ENCODE measurements around the gene TBX10. TPM values are rescaled to one million over a fixed set of nuclear protein-coding genes. Genes with fewer than 3 reads are reported as not detected.
A peak's percentile ranks its signal among the peaks of the same experiment; 100 is the strongest.
"Not testable (repeated sequence)": the region's sequence is repeated elsewhere in the genome, so short reads cannot be mapped to it uniquely, and the experiment has no call there.

TBX10 gene
- total RNA-seq, 2 experiments from 2014 or later, result 2.4 to 5.3 TPM

- Histone ChIP-seq H4K20me1 (ENCODE audit: insufficient read depth, low read length) (no peaks in the 10 kb centered on the region; the same call in 1 of the 2 replicates), H3K4me1 (ENCODE audit: insufficient read depth, low read length, poor library complexity, severe bottlenecking) (peaks cover 9% of the 10 kb centered on the region), H3K36me3 (ENCODE audit: insufficient read depth, low read length) (no peaks in the 10 kb centered on the region; the same call in 1 of the 2 replicates), H3K4me3 (ENCODE audit: low read depth, low read length, poor library complexity, severe bottlenecking) (no peak overlapping the region), H3K27ac (ENCODE audit: low read depth, low read length, poor library complexity, severe bottlenecking) (no peak overlapping the region), H2AFZ (ENCODE audit: low read length) (no peak overlapping the region), H3K4me2 (ENCODE audit: low read length) (no peak overlapping the region), H3K9me2 (ENCODE audit: insufficient read depth, low read length) (no peaks in the 10 kb centered on the region), H3K9me3 (ENCODE audit: low read length) (no peaks in the 10 kb centered on the region), H3K79me2 (ENCODE audit: insufficient read depth, low read depth, low read length) (no peaks in the 10 kb centered on the region)
- BruUV-seq (replicated peaks), result no TSS peak
- no peak for DNase-seq (ENCODE audit: low spot score)
- POLR2A ChIA-PET, result no interaction called here
- CTCF ChIA-PET (ENCODE audit: unreplicated experiment), result interaction anchor here (1.3 kb wide), 1 partner anchor 8 kb away, joined by 5 read pairs; the partner anchor contains the start of gene NUDT8
- intact Hi-C loops (cut with micrococcal nuclease; ENCODE audit: unreplicated experiment), result no loop called here
- TF ChIP-seq CTCF (conservative IDR thresholded peaks at IDR 0.05; ENCODE audit: low read length) (no peak), EZH2phosphoT487 (IDR thresholded peaks at IDR 0.05; ENCODE audit: borderline replicate concordance, low read depth, low read length) (no peak)
These were observed 777 bp downstream of the TBX10 start for GRCh38 chr11:67638535-67639437.

- H3K4me3 ChIP-seq (ENCODE audit: low read depth, low read length, poor library complexity, severe bottlenecking); POLR2A ChIA-PET; H3K36me3 ChIP-seq (ENCODE audit: insufficient read depth, low read length); CTCF ChIA-PET (ENCODE audit: unreplicated experiment); DNase-seq (ENCODE audit: low spot score); H2AFZ ChIP-seq (ENCODE audit: low read length); H3K9me2 ChIP-seq (ENCODE audit: insufficient read depth, low read length); H3K27ac ChIP-seq (ENCODE audit: low read depth, low read length, poor library complexity, severe bottlenecking); H3K4me2 ChIP-seq (ENCODE audit: low read length); H3K4me1 ChIP-seq (ENCODE audit: insufficient read depth, low read length, poor library complexity, severe bottlenecking); H4K20me1 ChIP-seq (ENCODE audit: insufficient read depth, low read length); H3K9me3 ChIP-seq (ENCODE audit: low read length); H3K79me2 ChIP-seq (ENCODE audit: insufficient read depth, low read depth, low read length); intact Hi-C loops (cut with micrococcal nuclease; ENCODE audit: unreplicated experiment): not testable (repeated sequence)
- TSS peak; percentile 62 for BruUV-seq (replicated peaks)
These were observed 2.1 kb downstream of the TBX10 start for GRCh38 chr11:67637441-67637840.

- DNase-seq (ENCODE audit: low spot score), result no peak
- no peak overlapping the region for H3K27ac ChIP-seq (ENCODE audit: low read depth, low read length, poor library complexity, severe bottlenecking)
- TF ChIP-seq CTCF (conservative IDR thresholded peaks at IDR 0.05; ENCODE audit: low read length) (no peak), EZH2phosphoT487 (IDR thresholded peaks at IDR 0.05; ENCODE audit: borderline replicate concordance, low read depth, low read length) (no peak)
- H2AFZ ChIP-seq (ENCODE audit: low read length), result no peak overlapping the region
- H3K9me3 ChIP-seq (ENCODE audit: low read length), result no peaks in the 10 kb centered on the region
- BruUV-seq (replicated peaks), result no TSS peak
- H3K9me2 ChIP-seq (ENCODE audit: insufficient read depth, low read length), result no peaks in the 10 kb centered on the region
- no peaks in the 10 kb centered on the region; the same call in 1 of the 2 replicates for H4K20me1 ChIP-seq (ENCODE audit: insufficient read depth, low read length)
- CTCF ChIA-PET (ENCODE audit: unreplicated experiment), result no interaction called here
- H3K4me2 ChIP-seq (ENCODE audit: low read length), result no peak overlapping the region
- no peaks in the 10 kb centered on the region for H3K79me2 ChIP-seq (ENCODE audit: insufficient read depth, low read depth, low read length)
- POLR2A ChIA-PET, result interaction anchor here (1.6 kb wide), 1 partner anchor 12 kb away, joined by 5 read pairs; no protein-coding TSS in a partner anchor
- no peaks in the 10 kb centered on the region for H3K36me3 ChIP-seq (ENCODE audit: insufficient read depth, low read length)
- intact Hi-C loops (cut with micrococcal nuclease; ENCODE audit: unreplicated experiment), result no loop called here
- H3K4me3 ChIP-seq (ENCODE audit: low read depth, low read length, poor library complexity, severe bottlenecking), result no peak overlapping the region
- H3K4me1 ChIP-seq (ENCODE audit: insufficient read depth, low read length, poor library complexity, severe bottlenecking), result peaks cover 9% of the 10 kb centered on the region
These were observed 2.6 kb downstream of the TBX10 start for GRCh38 chr11:67636962-67637361.

All from OCI-LY7 (cell line).